Stimulated activated CD4-positive, alpha-beta T cell treated with anti-CD3 and anti-CD28 coated beads, Interleukin-12 subunit alpha, Interleukin-12 subunit beta, amount 100 ng/mL, for 24 hours (primary cell): ENCODE data around the gene RGS14.
A peak's percentile ranks its signal among the peaks of the same experiment; 100 is the strongest.

Experiments used
- DNase-seq, 2 experiments: peaks; one replicate each; pipeline ENCODE4 v3.0.0-alpha.2; 2020; ENCODE audit warnings: low read depth in 2 of 2

RGS14 gene

GRCh38 chr5:177378884-177379883 is 21.5 kb downstream of the RGS14 start:
- no peak for DNase-seq

GRCh38 chr5:177380805-177381126 is 23.0 kb downstream of the RGS14 start:
- DNase-seq = no peak

GRCh38 chr5:177382423-177383029 is 24.8 kb downstream of the RGS14 start:
- no peak for DNase-seq

GRCh38 chr5:177383181-177383580 is 25.5 kb downstream of the RGS14 start:
- DNase-seq = no peak

GRCh38 chr5:177384134-177384533 is 26.4 kb downstream of the RGS14 start, which contains the start of gene SLC34A1:
SLC34A1 (plus strand) TSS chr5:177384434; CDS start chr5:177385742, 1,308 bp downstream.
- DNase-seq = no peak

- no peak for DNase-seq
These were observed 28.0 kb downstream of the RGS14 start for GRCh38 chr5:177385720-177386119.

- no peak for DNase-seq
These were observed 28.8 kb downstream of the RGS14 start for GRCh38 chr5:177386542-177386941.

GRCh38 chr5:177387405-177387804 is 29.7 kb downstream of the RGS14 start:
- no peak for DNase-seq

- no peak for DNase-seq
These were observed 30.9 kb downstream of the RGS14 start for GRCh38 chr5:177388521-177389052.

- peak in 1 of 2 experiments; percentile 32 for DNase-seq
These were observed 31.8 kb downstream of the RGS14 start for GRCh38 chr5:177389241-177390169.

- peak; percentile 75 to 88 for DNase-seq
These were observed 32.9 kb downstream of the RGS14 start for GRCh38 chr5:177390363-177391300.

- DNase-seq = no peak
These were observed 35.0 kb downstream of the RGS14 start for GRCh38 chr5:177392765-177393164.

GRCh38 chr5:177393206-177393765 is 35.6 kb downstream of the RGS14 start:
- no peak for DNase-seq

GRCh38 chr5:177393990-177394389 is 36.3 kb downstream of the RGS14 start:
- no peak for DNase-seq

- no peak for DNase-seq
These were observed 38.4 kb downstream of the RGS14 start for GRCh38 chr5:177396078-177396477.

- DNase-seq = no peak
These were observed 39.1 kb downstream of the RGS14 start for GRCh38 chr5:177396807-177397206.

- DNase-seq = no peak
These were observed 40.2 kb downstream of the RGS14 start for GRCh38 chr5:177397875-177398390.

- no peak for DNase-seq
These were observed 42.5 kb downstream of the RGS14 start, which contains the start of gene PFN3 for GRCh38 chr5:177399997-177400868. PFN3 (minus strand) TSS chr5:177400661; CDS start chr5:177400576, 85 bp downstream.
